Neural progenitor cell (in vitro differentiated cells): ENCODE data around the gene NUDT19. TPM values are rescaled to one million over a fixed set of nuclear protein-coding genes. Genes with fewer than 3 reads are reported as not detected.
A peak's percentile ranks its signal among the peaks of the same experiment; 100 is the strongest.
"Not testable (repeated sequence)": the region's sequence is repeated elsewhere in the genome, so short reads cannot be mapped to it uniquely, and the experiment has no call there.

Source experiments
- DNase-seq: peaks from one replicate; pipeline ENCODE4 v3.0.0-alpha.2; 2016; ENCODE audit warnings: low spot score
- H2AFZ ChIP-seq: fragments of 200-600 bp; sonication (generic); replicated peaks from 2 replicates; pipeline ENCODE4 v1.6.1; 2016; ENCODE audit warnings: antibody characterized with exemption
- H3F3A ChIP-seq: fragments of 200-600 bp; sonication (generic); 2 replicates; pipeline ENCODE4 v1.6.1; 2016; ENCODE audit warnings: antibody characterized with exemption, low read depth
- H3K27ac ChIP-seq: fragments of 200-600 bp; sonication (generic); 2 replicates; pipeline ENCODE4 v1.5.1; 2016; ENCODE audit warnings: mild to moderate bottlenecking
- H3K27me3 ChIP-seq: fragments of 200-600 bp; sonication (generic); 2 replicates; pipeline ENCODE4 v1.6.1; 2016; ENCODE audit warnings: mild to moderate bottlenecking, moderate library complexity
- H3K36me3 ChIP-seq: fragments of 200-600 bp; sonication (generic); 2 replicates; pipeline ENCODE4 v1.5.1; 2016
- H3K4me1 ChIP-seq: fragments of 200-600 bp; sonication (generic); 2 replicates; pipeline ENCODE4 v1.6.1; 2016; ENCODE audit warnings: mixed run types
- H3K4me2 ChIP-seq: fragments of 200-600 bp; sonication (generic); 2 replicates; pipeline ENCODE4 v1.6.1; 2016
- H3K4me3 ChIP-seq: fragments of 200-600 bp; sonication (generic); 2 replicates; pipeline ENCODE4 v1.5.1; 2016
- H3K79me2 ChIP-seq: fragments of 200-600 bp; sonication (generic); 2 replicates; pipeline ENCODE4 v1.6.1; 2016; ENCODE audit warnings: low read depth
- H3K9ac ChIP-seq: fragments of 200-600 bp; sonication (generic); 2 replicates; pipeline ENCODE4 v1.6.1; 2016
- H3K9me3 ChIP-seq: fragments of 200-600 bp; sonication (generic); 2 replicates; pipeline ENCODE4 v1.5.1; 2016; ENCODE audit warnings: low read depth
- H4K20me1 ChIP-seq: fragments of 200-600 bp; sonication (generic); 2 replicates; pipeline ENCODE4 v1.6.1; 2016; ENCODE audit warnings: low read depth
- H3K27ac Mint-ChIP-seq: 3 replicates; pipeline ENCODE4 v1.8.0; 2021; ENCODE audit warnings: mixed read lengths
- H3K27me3 Mint-ChIP-seq: 2 replicates; pipeline ENCODE4 v1.8.0; 2022; ENCODE audit warnings: low read depth, mild to moderate bottlenecking, inconsistent platforms, moderate library complexity, mixed read lengths; ENCODE audit not compliant: insufficient read depth
- H3K36me3 Mint-ChIP-seq: 3 replicates; pipeline ENCODE4 v1.8.0; 2021; ENCODE audit warnings: mixed read lengths
- H3K4me1 Mint-ChIP-seq: 3 replicates; pipeline ENCODE4 v1.8.0; 2021; ENCODE audit warnings: mixed read lengths
- H3K4me3 Mint-ChIP-seq: 3 replicates; pipeline ENCODE4 v1.8.0; 2021; ENCODE audit warnings: mild to moderate bottlenecking, moderate library complexity, mixed read lengths
- H3K9me3 Mint-ChIP-seq: 3 replicates; pipeline ENCODE4 v1.8.0; 2020; ENCODE audit warnings: mixed read lengths
- EZH2 ChIP-seq: fragments of 200-600 bp; sonication (generic); IDR thresholded peaks from 2 replicates; pipeline ENCODE4 v1.6.1; 2017; ENCODE audit warnings: antibody characterized with exemption, mild to moderate bottlenecking, moderate library complexity
- EZH2phosphoT487 ChIP-seq: fragments of 200-600 bp; sonication (generic); IDR thresholded peaks from 2 replicates; pipeline ENCODE4 v1.6.1; 2017; ENCODE audit warnings: antibody characterized with exemption
- total RNA-seq: library from RNA; depleted of rRNA; stranded (reverse); fragments of >200 nt; gene quantifications from 2 replicates; pipeline ENCODE4 v1.2.3, GENCODE V29; 2015; ENCODE audit warnings: low replicate concordance
- TF ChIP-seq, protein P1 (sequence below): fragments of 200-600 bp; sonication (generic); IDR thresholded peaks from 2 replicates; pipeline ENCODE4 v1.5.1; 2017; ENCODE audit warnings: antibody characterized with exemption, mild to moderate bottlenecking

NUDT19 gene
- total RNA-seq, 1 donor from 2014 or later, result 4.4 TPM

DNA sequence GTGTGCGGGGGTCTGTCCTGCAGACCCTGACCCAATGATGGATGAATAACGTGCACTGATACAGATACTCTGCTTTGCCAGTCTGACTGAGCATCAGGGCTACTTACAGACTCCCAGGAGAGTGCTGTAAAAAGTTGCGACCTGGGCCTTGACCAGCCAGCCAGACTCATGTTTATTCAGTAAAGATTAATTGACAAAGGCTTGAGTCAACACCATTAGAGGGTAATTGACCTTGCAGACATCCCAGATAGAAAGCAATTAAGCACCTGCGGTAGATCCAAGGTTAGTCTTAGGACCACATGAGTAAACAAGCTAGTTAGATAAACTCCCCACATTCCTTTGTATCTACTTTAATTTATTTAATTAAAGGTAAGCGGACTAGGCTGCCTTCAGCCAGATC is 10.4 kb downstream of the NUDT19 start:
- no peak overlapping the region for H3K27ac ChIP-seq
- no peaks in the 10 kb centered on the region for H4K20me1 ChIP-seq
- DNase-seq, result no peak
- Mint-ChIP-seq H3K4me1 (no peaks in the 10 kb centered on the region), H3K4me3 (no peak overlapping the region), H3K36me3 (peaks cover 19% of the 10 kb centered on the region), H3K9me3 (peaks cover 34% of the 10 kb centered on the region), H3K27me3 (peaks cover 2% of the 10 kb centered on the region), H3K27ac (no peak overlapping the region)
- no peak overlapping the region for H3K4me3 ChIP-seq
- peaks cover 5% of the 10 kb centered on the region for H3K9me3 ChIP-seq
- no peaks in the 10 kb centered on the region for H3F3A ChIP-seq
- H3K9ac ChIP-seq, result no peak overlapping the region
- H3K4me1 ChIP-seq, result no peaks in the 10 kb centered on the region
- TF ChIP-seq, protein P1, sequence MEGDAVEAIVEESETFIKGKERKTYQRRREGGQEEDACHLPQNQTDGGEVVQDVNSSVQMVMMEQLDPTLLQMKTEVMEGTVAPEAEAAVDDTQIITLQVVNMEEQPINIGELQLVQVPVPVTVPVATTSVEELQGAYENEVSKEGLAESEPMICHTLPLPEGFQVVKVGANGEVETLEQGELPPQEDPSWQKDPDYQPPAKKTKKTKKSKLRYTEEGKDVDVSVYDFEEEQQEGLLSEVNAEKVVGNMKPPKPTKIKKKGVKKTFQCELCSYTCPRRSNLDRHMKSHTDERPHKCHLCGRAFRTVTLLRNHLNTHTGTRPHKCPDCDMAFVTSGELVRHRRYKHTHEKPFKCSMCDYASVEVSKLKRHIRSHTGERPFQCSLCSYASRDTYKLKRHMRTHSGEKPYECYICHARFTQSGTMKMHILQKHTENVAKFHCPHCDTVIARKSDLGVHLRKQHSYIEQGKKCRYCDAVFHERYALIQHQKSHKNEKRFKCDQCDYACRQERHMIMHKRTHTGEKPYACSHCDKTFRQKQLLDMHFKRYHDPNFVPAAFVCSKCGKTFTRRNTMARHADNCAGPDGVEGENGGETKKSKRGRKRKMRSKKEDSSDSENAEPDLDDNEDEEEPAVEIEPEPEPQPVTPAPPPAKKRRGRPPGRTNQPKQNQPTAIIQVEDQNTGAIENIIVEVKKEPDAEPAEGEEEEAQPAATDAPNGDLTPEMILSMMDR, result no peak
- TF ChIP-seq EZH2phosphoT487, result no peak
- no peak for TF ChIP-seq EZH2
- H3K79me2 ChIP-seq, result no peaks in the 10 kb centered on the region
- H3K4me2 ChIP-seq, result no peak overlapping the region
- no peak overlapping the region for H2AFZ ChIP-seq
- H3K36me3 ChIP-seq, result no peaks in the 10 kb centered on the region
- H3K27me3 ChIP-seq, result no peaks in the 10 kb centered on the region

DNA sequence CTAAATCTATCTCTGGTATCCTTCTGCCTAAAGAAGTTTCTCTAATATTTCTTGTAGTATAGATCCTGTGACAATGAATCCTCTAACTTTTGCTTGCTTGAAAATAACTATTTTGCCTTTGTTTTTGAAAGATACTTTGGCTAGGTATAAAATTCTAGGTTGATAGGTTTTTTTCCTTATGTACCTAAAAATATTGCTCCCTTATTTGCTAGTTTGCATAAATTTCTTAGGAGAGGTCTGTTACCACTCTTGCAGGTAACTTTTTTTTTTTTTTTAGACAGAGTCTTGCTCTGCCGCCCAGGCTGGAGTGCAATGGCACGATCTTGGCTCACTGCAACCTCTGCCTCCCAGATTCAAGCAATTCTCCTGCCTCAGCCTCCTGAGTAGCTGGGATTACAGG is 12.4 kb downstream of the NUDT19 start:
- peaks cover 38% of the 10 kb centered on the region for H3K9me3 Mint-ChIP-seq
- not testable (repeated sequence) for H3K27me3 ChIP-seq, DNase-seq, H4K20me1 ChIP-seq, H3K36me3 ChIP-seq, H3K79me2 ChIP-seq, H3K27ac ChIP-seq, H2AFZ ChIP-seq, H3K4me1 Mint-ChIP-seq, H3F3A ChIP-seq, H3K9me3 ChIP-seq, H3K9ac ChIP-seq, H3K4me3 ChIP-seq, H3K4me3 Mint-ChIP-seq, H3K4me1 ChIP-seq, H3K27me3 Mint-ChIP-seq, H3K4me2 ChIP-seq, H3K27ac Mint-ChIP-seq
- peaks cover 12% of the 10 kb centered on the region for H3K36me3 Mint-ChIP-seq

DNA sequence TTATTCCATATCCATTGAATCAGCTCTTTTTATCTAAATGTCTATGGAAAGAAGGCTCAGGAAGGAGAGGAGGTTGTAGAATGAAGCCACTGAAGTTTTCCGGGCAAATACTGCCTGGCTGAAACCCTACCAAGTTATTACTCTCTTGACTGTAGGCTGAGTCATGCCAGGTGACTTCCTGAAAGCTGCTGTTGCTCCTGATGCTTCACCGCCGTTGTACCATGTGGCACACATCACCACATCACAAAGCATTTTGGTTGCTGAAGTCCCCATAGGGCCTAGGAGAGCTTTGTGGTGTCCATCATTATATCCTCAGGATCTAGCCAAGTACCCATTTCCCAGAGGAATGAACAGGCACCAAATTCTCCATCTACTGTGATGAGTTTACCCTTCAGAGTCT is 16.8 kb downstream of the NUDT19 start:
- no peak overlapping the region for H3K9ac ChIP-seq
- H3K36me3 ChIP-seq, result no peaks in the 10 kb centered on the region
- Mint-ChIP-seq H3K4me3 (no peak overlapping the region), H3K27ac (no peak overlapping the region), H3K9me3 (peaks cover 21% of the 10 kb centered on the region), H3K27me3 (peaks cover 2% of the 10 kb centered on the region), H3K4me1 (peaks cover 2% of the 10 kb centered on the region), H3K36me3 (peaks cover 7% of the 10 kb centered on the region)
- no peak for DNase-seq
- no peak overlapping the region for H3K27ac ChIP-seq
- no peaks in the 10 kb centered on the region for H3K79me2 ChIP-seq
- H3K27me3 ChIP-seq, result no peaks in the 10 kb centered on the region
- H3K4me3 ChIP-seq, result no peak overlapping the region
- no peak overlapping the region for H3K4me2 ChIP-seq
- peaks cover 5% of the 10 kb centered on the region for H3K9me3 ChIP-seq
- H2AFZ ChIP-seq, result no peak overlapping the region
- no peaks in the 10 kb centered on the region for H3F3A ChIP-seq
- no peak for TF ChIP-seq EZH2
- no peak for TF ChIP-seq EZH2phosphoT487
- TF ChIP-seq, protein P1, result no peak
- H4K20me1 ChIP-seq, result no peaks in the 10 kb centered on the region
- no peaks in the 10 kb centered on the region for H3K4me1 ChIP-seq

DNA sequence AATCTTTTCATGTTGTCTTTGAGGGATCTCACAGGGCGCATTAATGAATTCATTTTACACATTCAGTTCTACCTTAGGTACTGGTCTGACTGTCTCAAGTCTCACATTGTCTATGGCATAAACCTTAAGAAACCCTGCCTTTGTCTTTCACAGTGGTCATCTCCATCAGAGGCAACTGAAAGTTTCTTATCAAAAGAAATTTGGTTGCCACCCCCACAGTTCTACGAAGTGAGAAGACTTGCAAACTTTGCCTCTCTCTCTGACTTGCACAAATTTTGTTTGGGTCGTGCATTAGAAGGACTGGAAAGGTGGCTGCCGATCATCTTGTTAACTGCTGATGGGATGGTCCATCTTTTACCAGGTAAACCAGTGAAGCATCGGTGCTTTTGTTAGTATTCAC is 17.4 kb downstream of the NUDT19 start:
- H3K36me3 Mint-ChIP-seq, result peaks cover 5% of the 10 kb centered on the region
- TF ChIP-seq, protein P1, result no peak
- TF ChIP-seq EZH2phosphoT487, result no peak
- no peak for TF ChIP-seq EZH2

More for the DNA sequence above, 17.4 kb downstream of the NUDT19 start:
- no peak overlapping the region for H3K4me3 ChIP-seq
- no peak overlapping the region for H3K27ac ChIP-seq
- peak overlapping the region; percentile 25 for H3K27ac Mint-ChIP-seq
- no peak overlapping the region for H3K9ac ChIP-seq
- H3F3A ChIP-seq, result no peaks in the 10 kb centered on the region
- H4K20me1 ChIP-seq, result no peaks in the 10 kb centered on the region
- no peak for DNase-seq
- H3K9me3 Mint-ChIP-seq, result peaks cover 18% of the 10 kb centered on the region
- H3K4me1 ChIP-seq, result no peaks in the 10 kb centered on the region
- H3K27me3 Mint-ChIP-seq, result peaks cover 2% of the 10 kb centered on the region
- H3K79me2 ChIP-seq, result no peaks in the 10 kb centered on the region
- no peaks in the 10 kb centered on the region for H3K36me3 ChIP-seq
- H2AFZ ChIP-seq, result no peak overlapping the region
- no peaks in the 10 kb centered on the region for H3K27me3 ChIP-seq
- peaks cover 4% of the 10 kb centered on the region for H3K9me3 ChIP-seq
- no peak overlapping the region for H3K4me2 ChIP-seq
- H3K4me3 Mint-ChIP-seq, result no peak overlapping the region
- H3K4me1 Mint-ChIP-seq, result peaks cover 2% of the 10 kb centered on the region
